Measurements from ENCODE around the gene WNT4. TPM values are rescaled to one million over a fixed set of nuclear protein-coding genes. Genes with fewer than 3 reads are reported as not detected.

Gene WNT4
- total RNA-seq, 1 donor from 2014 or later, result not detected

GRCh38 chr1:22071511-22071910 lies 71.4 kb downstream of the WNT4 start:
- H4K20me1 ChIP-seq (ENCODE audit: low read depth), result peaks cover 94% of the 10 kb centered on the region
- peaks cover 19% of the 10 kb centered on the region for H3K4me1 ChIP-seq
- no peaks in the 10 kb centered on the region for H3K27me3 Mint-ChIP-seq (ENCODE audit: insufficient read depth, low read depth)
- no peak overlapping the region for H3K9ac ChIP-seq
- DNase-seq (ENCODE audit: low spot score), result no peak
- no peak overlapping the region for H3K4me3 ChIP-seq
- peak overlapping the region; percentile 60 for H3K27ac Mint-ChIP-seq
- peaks cover 11% of the 10 kb centered on the region for H3K4me1 Mint-ChIP-seq
- no peak overlapping the region for H3K4me3 Mint-ChIP-seq
- peaks cover 9% of the 10 kb centered on the region for H3F3A ChIP-seq (ENCODE audit: low read depth)
- no peaks in the 10 kb centered on the region for H3K27me3 ChIP-seq
- no peak overlapping the region for H3K27ac ChIP-seq
- H3K36me3 ChIP-seq, result no peaks in the 10 kb centered on the region
- H3K9me3 Mint-ChIP-seq, result peaks cover 9% of the 10 kb centered on the region
- no peaks in the 10 kb centered on the region for H3K9me3 ChIP-seq (ENCODE audit: low read depth)
- H3K36me3 Mint-ChIP-seq, result peaks cover 16% of the 10 kb centered on the region
- H3K4me2 ChIP-seq, result no peak overlapping the region
- TF ChIP-seq EZH2phosphoT487 (IDR thresholded peaks at IDR 0.05) (no peak), CTCF (IDR thresholded peaks at IDR 0.05) (no peak), EZH2 (IDR thresholded peaks at IDR 0.05) (no peak)
- peaks cover 100% of the 10 kb centered on the region for H3K79me2 ChIP-seq (ENCODE audit: low read depth)
- no peak overlapping the region for H2AFZ ChIP-seq (replicated peaks)

Other genes with a start within 250 kb of the WNT4 start
- gene HSPG2, start 205.8 kb downstream of the WNT4 start, total RNA-seq (ENCODE audit: low replicate concordance), result 6.9 and 23.6 TPM in 2 replicates
- not detected in 2 replicates for gene CELA3B, start 166.1 kb downstream of the WNT4 start, total RNA-seq (ENCODE audit: low replicate concordance)
- gene CELA3A, start 141.4 kb downstream of the WNT4 start, total RNA-seq (ENCODE audit: low replicate concordance), result not detected in 2 replicates
- 267 and 348 TPM in 2 replicates for gene CDC42, start 90.4 kb downstream of the WNT4 start, total RNA-seq (ENCODE audit: low replicate concordance)

All from neural progenitor cell (in vitro differentiated cells).